Cardiac fibroblast (primary cell): ENCODE data around the gene GLT1D1.

Experiments used
- DNase-seq, 2 donors: peaks; one replicate each; pipeline versions ENCODE4 v3.0.0 to v3.0.0-alpha.2; 2010; ENCODE audit warnings: low read depth in 2 of 2
- H3K4me3 ChIP-seq, 2 donors: replicated peaks in 1 of 2; 1 replicate in 1 of 2; 2 replicates in 1 of 2; pipeline ENCODE4 v1.5.1; 2011; ENCODE audit warnings: low read depth in 2 of 2, low read length in 2 of 2, mild to moderate bottlenecking in 2 of 2, moderate library complexity in 1 of 2
- CTCF ChIP-seq: IDR thresholded peaks from one replicate; pipeline ENCODE4 v1.5.1; 2011; ENCODE audit warnings: low read depth, mild to moderate bottlenecking, low read length, inconsistent platforms

Gene GLT1D1

GRCh38 chr12:128914908-128915563, 61.8 kb downstream of the GLT1D1 start:
- no peak for TF ChIP-seq CTCF
- no peak overlapping the region for H3K4me3 ChIP-seq
- no peak for DNase-seq

- H3K4me3 ChIP-seq = no peak overlapping the region
- DNase-seq = no peak
- TF ChIP-seq CTCF = no peak
Measured at GRCh38 chr12:128916425-128916824, 63.1 kb downstream of the GLT1D1 start.

- no peak for DNase-seq
- H3K4me3 ChIP-seq = no peak overlapping the region
- no peak for TF ChIP-seq CTCF
Measured at GRCh38 chr12:128918481-128919260, 65.4 kb downstream of the GLT1D1 start.

GRCh38 chr12:128920468-128920867, 67.2 kb downstream of the GLT1D1 start:
- TF ChIP-seq CTCF = no peak
- no peak overlapping the region for H3K4me3 ChIP-seq
- peak; percentile 3 to 45 for DNase-seq

GRCh38 chr12:128928361-128928760, 75.1 kb downstream of the GLT1D1 start:
- TF ChIP-seq CTCF = no peak
- DNase-seq = no peak
- no peak overlapping the region for H3K4me3 ChIP-seq

- no peak overlapping the region for H3K4me3 ChIP-seq
- TF ChIP-seq CTCF = no peak
- DNase-seq = no peak
Measured at GRCh38 chr12:128929057-128929456, 75.8 kb downstream of the GLT1D1 start.

- no peak for DNase-seq
- no peak for TF ChIP-seq CTCF
- H3K4me3 ChIP-seq = no peak overlapping the region
Measured at GRCh38 chr12:128930606-128931005, 77.3 kb downstream of the GLT1D1 start.
